ENCODE results near the gene KLHL28.

The KLHL28 gene

GRCh38 chr14:44971459-44971858 is 9.7 kb upstream of the KLHL28 start:
- in situ Hi-C loops (cut with HindIII; ENCODE audit: low sequenced_read_pairs), result loop anchor here (25.0 kb wide), 1 partner anchor 166 kb away; the partner anchor contains the start of genes FANCM and FKBP3
- no peak for DNase-seq (ENCODE audit: low read depth)
- no peak for TF ChIP-seq CTCF (IDR thresholded peaks at IDR 0.05; ENCODE audit: low read depth, low read length, missing control alignments)
- H3K4me3 ChIP-seq (ENCODE audit: low read depth, low read length), result no peak overlapping the region

DNA sequence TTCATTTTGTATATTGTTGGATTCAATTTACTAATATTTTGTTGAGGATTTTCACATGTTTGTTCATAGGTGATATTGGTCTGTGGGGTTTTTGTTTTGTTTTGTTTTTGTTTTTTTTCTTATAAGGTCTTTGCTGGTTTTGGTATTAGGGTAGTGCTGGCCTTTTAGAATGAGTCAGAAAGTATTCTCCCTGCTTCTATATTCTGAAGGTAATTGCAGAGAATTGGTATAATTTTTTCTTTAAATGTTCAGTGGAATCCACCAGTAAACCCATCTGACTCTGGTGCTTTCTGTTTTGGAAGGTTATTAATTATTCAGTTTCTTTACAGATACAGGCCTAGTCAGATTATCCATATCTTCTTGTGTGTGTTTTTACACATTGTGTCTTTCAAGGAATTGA is 9.2 kb upstream of the KLHL28 start:
- DNase-seq (ENCODE audit: low read depth), result no peak
- TF ChIP-seq CTCF (IDR thresholded peaks at IDR 0.05; ENCODE audit: low read depth, low read length, missing control alignments), result no peak
- H3K4me3 ChIP-seq (ENCODE audit: low read depth, low read length), result no peak overlapping the region
- in situ Hi-C loops (cut with HindIII; ENCODE audit: low sequenced_read_pairs), result loop anchor here (25.0 kb wide), 1 partner anchor 166 kb away; the partner anchor contains the start of genes FANCM and FKBP3

DNA sequence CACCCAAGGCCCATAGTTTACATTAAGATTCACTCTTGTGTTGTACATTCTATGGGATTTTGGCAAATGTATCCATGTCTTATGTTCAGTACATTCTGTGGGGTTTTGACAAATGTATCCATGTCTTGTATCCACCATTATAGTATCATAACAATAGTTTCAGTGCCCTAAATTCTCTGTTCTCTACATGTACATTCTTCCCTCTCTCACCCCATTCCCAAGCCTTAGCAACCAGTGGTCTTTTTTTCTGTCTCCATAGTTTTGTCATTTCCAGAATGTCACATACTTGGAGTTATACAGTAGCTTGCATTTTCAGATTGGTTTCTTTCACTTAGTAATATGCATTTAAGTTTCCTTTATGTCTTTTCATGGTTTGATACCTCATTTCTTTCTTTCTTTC is 7.0 kb upstream of the KLHL28 start:
- no peak for TF ChIP-seq CTCF (IDR thresholded peaks at IDR 0.05; ENCODE audit: low read depth, low read length, missing control alignments)
- in situ Hi-C loops (cut with HindIII; ENCODE audit: low sequenced_read_pairs), result loop anchor here (25.0 kb wide), 1 partner anchor 169 kb away; the partner anchor contains the start of genes FANCM and FKBP3
- no peak for DNase-seq (ENCODE audit: low read depth)
- no peak overlapping the region for H3K4me3 ChIP-seq (ENCODE audit: low read depth, low read length)

DNA sequence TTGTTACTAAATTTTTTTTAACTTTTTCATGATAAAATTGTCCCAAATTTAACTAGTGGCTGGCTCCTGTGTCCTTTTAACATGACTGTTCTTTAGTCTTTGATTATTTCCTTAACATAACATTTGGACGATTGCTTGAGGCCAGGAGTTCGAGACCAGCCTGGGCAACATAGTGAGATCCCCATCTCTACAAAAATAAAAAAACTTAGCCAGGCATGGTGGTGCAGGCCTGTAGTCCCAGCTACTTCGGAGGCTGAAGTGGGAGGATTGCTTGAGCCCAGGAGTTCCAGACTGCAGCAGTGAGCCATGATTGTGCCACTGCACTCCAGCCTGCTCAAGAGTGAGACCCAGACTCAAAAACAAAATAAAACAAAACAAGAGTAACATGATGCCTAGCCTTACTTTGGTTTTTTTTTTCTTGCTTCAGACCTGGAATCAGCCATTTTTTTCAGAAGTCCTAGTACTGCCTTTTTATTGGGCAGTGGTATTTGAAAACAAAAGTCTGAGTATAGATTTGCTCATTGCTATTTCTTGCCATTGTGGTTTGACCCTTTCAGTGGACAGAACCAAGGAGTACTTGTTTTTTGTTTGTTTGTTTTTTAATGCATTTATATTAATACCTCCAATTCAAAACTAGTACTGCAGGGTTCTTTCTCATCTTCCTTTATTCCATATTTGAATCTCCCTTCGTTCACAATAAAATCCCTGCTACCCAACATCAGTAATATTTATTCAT is 5.0 kb upstream of the KLHL28 start:
- in situ Hi-C loops (cut with HindIII; ENCODE audit: low sequenced_read_pairs), result loop anchor here (25.0 kb wide), 1 partner anchor 171 kb away; the partner anchor contains the start of genes FANCM and FKBP3
- peak overlapping the region; percentile 26 for H3K4me3 ChIP-seq (ENCODE audit: low read depth, low read length)
- TF ChIP-seq CTCF (IDR thresholded peaks at IDR 0.05; ENCODE audit: low read depth, low read length, missing control alignments), result no peak
- DNase-seq (ENCODE audit: low read depth), result no peak

DNA sequence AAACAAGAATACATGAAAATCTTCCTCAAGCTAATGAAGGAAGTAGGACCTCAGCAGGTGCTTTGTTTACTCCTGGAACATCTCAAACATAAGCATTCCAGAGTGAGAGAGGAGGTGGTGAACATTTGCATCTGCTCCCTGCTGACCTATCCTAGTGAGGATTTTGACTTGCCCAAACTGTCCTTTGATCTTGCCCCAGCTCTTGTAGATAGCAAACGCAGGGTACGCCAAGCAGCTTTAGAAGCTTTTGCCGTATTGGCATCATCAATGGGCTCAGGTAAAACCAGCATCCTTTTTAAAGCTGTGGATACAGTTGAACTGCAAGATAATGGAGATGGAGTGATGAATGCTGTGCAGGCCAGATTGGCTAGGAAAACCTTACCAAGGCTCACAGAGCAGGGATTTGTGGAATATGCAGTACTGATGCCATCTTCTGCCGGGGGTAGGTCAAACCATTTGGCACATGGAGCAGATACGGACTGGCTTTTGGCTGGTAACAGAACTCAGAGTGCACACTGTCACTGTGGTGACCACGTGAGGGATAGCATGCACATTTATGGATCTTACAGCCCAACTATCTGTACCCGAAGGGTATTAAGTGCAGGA is 2.1 kb upstream of the KLHL28 start:
- peak overlapping the region; percentile 74 for H3K4me3 ChIP-seq (ENCODE audit: low read depth, low read length)
- in situ Hi-C loops (cut with HindIII; ENCODE audit: low sequenced_read_pairs), result loop anchor here (25.0 kb wide), 1 partner anchor 173 kb away; the partner anchor contains the start of genes FANCM and FKBP3
- no peak for DNase-seq (ENCODE audit: low read depth)
- no peak for TF ChIP-seq CTCF (IDR thresholded peaks at IDR 0.05; ENCODE audit: low read depth, low read length, missing control alignments)

- no peak for TF ChIP-seq CTCF (IDR thresholded peaks at IDR 0.05; ENCODE audit: low read depth, low read length, missing control alignments)
- in situ Hi-C loops (cut with HindIII; ENCODE audit: low sequenced_read_pairs), result loop anchor here (25.0 kb wide), 1 partner anchor 174 kb away; the partner anchor contains the start of genes FANCM and FKBP3
- DNase-seq (ENCODE audit: low read depth), result no peak
- H3K4me3 ChIP-seq (ENCODE audit: low read depth, low read length), result peak overlapping the region; percentile 74
These were observed 1.3 kb upstream of the KLHL28 start for GRCh38 chr14:44963044-44963528.
